ENCODE measurements around the gene FGL2. TPM values are rescaled to one million over a fixed set of nuclear protein-coding genes. Genes with fewer than 3 reads are reported as not detected.
"Not testable (repeated sequence)": the region's sequence is repeated elsewhere in the genome, so short reads cannot be mapped to it uniquely, and the experiment has no call there.

Gene FGL2
- total RNA-seq, 2 donors from 2014 or later: 18.8 to 45.1 TPM

DNA sequence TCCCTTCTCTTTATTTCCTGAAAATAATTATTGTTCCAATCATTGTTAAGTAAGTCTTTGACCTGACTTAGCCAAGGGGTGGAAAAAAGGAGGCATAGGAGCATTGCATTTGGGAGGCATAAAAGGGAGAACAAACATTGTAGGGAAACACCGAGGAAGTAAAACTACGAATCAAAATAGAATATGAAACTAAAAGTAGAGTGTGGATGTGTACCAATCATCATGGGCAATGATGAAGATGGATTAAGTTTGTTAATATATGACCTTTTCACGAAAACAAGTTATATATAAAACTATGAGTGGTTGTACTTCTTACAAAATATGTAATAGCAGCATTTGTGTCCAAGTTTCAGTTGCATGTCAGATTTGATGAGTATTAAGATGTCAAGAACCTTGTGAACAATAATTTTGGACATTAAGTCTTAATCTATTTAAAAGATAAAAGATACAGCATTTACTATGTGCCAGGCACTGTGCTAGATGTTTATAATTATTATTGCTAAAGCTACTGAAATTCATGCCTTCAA lies 24.3 kb downstream of the FGL2 start:
- DNase-seq; intact Hi-C loops (cut with DNase I, micrococcal nuclease); ATAC-seq: not testable (repeated sequence)

DNA sequence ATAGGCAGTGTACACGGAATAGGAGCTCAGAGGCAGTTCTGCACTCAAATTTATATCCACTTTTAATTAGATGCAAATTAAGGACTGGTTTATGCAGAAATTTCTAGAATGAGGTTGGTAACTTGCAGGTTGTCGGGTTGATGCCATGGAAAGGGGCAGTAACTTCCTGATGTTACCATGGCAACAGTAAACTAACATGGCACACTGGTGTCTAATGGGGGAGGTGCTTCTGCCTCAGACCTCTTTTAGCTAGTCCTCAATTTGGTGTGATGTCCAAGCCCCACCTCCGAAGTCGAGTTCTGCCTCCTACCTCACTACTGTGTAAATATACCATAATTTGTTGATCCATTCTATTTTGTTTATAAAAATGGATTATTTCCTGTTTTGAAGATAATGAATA lies 25.2 kb downstream of the FGL2 start:
- DNase-seq; intact Hi-C loops (cut with DNase I, micrococcal nuclease); ATAC-seq: not testable (repeated sequence)

DNA sequence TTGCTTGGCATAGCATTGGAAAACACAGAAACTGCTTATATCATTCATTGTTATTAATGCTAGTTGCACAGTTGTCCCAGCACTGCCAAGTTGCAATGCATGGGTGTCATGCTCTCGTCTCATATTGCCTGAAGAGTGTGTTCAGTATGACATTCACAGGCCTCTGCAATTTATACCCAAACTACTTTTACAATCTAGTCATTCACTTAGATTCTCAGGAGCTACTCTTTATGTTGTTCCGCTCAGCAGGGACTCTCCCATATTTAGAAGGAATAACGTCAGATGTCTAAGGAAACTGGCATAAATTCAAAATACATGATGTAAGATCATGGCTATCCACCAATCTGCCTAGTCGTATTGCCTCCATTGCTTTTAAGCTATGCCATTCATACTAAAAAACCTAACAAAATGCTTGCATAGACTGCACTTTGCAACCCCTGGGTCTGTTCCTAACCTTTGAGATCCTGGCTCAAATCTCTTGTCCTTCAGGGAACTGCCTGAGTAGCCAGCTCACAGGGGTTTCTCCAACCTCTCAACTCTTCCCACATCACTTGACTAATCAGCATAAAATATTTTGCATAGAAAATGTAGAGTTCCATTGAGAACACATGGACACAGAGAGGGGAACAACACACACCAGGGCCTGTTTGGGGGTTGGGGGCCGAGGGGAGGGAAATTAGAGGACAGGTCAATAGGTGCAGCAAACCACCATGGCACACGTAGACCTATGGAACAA lies 27.0 kb downstream of the FGL2 start:
- DNase-seq; intact Hi-C loops (cut with DNase I, micrococcal nuclease); ATAC-seq: not testable (repeated sequence)

DNA sequence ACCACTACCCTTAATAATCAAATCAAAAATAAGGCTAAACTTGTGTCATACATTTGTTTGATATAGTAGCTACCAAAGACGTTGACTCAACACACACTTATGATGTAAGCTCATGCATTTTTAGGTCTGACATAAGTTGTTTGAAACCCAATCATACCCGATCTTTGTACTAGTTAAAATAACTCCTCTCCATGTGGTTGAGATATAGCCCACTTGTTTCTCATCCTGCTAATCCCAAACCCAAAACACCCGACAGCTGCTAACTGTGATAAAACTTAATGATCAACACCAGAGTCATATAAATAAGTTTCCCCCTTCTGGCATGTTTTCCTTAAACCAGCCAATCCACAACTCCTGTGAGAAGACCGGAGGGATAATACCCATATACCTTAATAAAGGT lies 28.5 kb downstream of the FGL2 start:
- DNase-seq; intact Hi-C loops (cut with DNase I, micrococcal nuclease): not testable (repeated sequence)

DNA sequence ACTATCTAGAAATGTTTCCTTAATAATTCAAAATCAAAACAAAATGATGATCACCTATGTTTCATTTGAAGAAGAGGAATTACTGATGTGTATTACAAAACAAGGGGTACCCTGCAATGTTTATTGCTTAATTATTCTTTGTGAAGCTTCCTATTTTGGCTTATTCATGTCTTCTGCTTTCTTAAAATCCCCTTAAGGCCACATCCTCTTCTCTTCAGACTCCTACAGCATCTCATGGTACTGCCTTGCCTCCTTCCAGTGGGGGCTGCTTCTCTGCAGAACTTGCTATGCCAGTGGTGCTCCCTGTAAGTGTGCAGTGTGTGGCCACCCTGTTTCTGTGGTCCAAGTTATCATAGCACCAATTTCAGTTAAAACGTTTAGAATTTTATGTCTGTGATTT lies 42.2 kb downstream of the FGL2 start:
- DNase-seq (no peak), ATAC-seq (no peak)
- intact Hi-C loops (cut with DNase I, micrococcal nuclease): no loop called here

More for the DNA sequence above, 28.5 kb downstream of the FGL2 start:
- not testable (repeated sequence) for ATAC-seq

DNA sequence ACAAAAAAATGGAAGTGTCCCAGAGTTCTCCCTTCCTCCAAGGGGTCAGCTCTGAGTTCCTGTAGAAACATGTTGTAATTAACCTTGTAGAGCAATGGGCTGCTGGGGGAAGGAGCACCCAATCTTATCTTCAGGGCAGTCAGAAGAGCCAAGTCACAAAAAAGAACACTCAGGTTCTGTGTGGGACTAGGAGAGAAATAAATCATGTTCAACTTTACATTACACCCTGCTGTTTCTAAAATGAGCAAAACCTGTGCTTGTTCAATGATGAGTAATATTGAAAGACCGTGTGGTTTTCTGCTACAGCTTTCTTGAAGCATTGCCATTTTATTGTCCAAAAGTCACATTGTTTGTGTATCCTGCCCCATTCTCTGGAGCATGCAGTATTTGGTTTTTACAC lies 42.6 kb downstream of the FGL2 start:
- ATAC-seq; intact Hi-C loops (cut with DNase I, micrococcal nuclease); DNase-seq: not testable (repeated sequence)

DNA sequence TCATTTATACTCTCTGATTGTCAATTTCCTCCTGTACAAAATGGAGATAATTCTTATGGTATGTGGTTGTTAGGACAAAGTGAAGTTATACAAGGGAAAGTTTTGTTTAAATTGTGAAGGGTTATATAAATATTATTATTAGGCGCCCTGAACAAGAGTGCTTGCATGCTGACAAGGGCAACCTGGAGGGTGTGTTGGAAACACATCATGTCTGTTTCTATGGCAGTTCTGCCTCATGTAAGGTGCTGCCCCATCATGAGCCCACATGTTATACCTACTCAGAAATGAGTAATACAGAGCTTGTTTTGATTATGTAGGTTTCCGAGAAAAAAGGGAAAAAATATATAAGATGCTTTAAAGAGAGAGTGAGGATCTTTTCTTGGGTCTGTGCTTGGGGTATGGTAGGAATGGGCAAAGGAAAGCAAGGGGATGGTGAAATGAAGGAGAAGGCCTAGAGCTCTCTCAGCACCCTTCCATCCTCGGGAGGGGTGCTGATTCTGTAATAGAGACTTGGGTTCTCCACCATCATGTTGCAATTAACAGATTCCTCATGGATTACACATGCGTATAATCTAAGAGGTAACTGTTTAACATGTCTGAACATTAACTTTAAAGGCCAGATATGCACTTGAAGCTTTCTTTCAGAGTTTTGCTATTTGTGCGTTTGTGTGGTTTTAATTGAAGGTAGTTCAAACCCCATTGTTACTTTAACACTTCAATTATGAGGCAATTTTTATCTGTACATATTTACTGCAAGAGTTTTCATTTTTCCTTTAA lies 43.8 kb downstream of the FGL2 start:
- ATAC-seq; DNase-seq; intact Hi-C loops (cut with DNase I, micrococcal nuclease): not testable (repeated sequence)

DNA sequence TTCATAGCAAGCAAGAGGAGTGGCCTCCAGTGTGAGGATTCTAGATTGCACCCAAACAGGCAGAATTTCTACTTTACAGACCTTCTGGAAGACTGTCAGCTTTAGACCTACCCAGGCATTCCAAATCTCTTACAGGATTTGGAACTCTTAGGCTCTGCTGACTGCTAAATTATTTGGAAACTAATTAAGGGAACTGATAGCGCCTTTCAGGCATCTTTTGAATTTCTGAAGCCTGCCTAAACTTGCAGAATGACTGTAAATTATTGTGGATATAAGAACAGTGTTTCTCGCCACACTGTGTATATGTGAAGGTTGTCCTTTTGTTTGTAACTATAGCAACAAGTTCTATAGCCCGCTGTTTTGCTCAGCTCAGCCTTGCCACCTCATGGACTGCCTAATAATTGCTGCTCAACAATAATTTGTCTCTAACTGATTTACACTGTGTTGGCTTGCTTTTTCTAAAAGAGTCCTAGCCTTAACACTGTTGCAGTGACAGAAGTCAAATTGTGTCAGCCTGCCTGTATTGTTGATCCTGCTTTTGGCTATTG lies 44.6 kb downstream of the FGL2 start:
- intact Hi-C loops (cut with DNase I, micrococcal nuclease); DNase-seq; ATAC-seq: not testable (repeated sequence)

DNA sequence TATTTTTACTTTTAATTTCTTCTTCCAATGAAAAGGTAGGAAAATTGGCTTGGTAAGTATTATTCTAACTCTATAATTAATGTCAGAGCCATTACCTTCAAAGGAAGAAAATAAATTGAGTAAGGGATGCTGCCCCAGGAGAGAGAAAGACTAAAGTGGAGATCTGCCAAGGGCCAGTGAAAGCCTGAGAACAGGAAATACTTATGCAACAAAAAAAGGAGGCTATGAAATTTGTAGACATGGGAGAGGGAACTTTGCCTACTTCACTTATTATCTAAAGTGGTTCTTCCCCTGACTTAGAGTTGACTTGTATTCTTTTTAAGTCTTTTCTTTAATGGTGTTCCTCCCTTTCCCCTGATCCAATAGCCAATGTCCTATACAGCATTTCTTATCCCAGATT lies 47.4 kb downstream of the FGL2 start:
- DNase-seq; ATAC-seq; intact Hi-C loops (cut with DNase I, micrococcal nuclease): not testable (repeated sequence)

Other genes with a start within 250 kb of the FGL2 start
- not detected for gene SPDYE17, start 167.5 kb downstream of the FGL2 start, total RNA-seq
- under 1 TPM; 0.42 to 0.46 TPM for gene SPDYE18, start 137.3 kb downstream of the FGL2 start, total RNA-seq
- 10 to 100 TPM; 11.6 to 15.7 TPM for gene CCDC146, start 77.2 kb downstream of the FGL2 start, total RNA-seq
- 1 to 10 TPM; 7.9 to 8.0 TPM for gene GSAP, start 216.5 kb upstream of the FGL2 start, total RNA-seq